Measurements from ENCODE around the gene CLMP. TPM values are rescaled to one million over a fixed set of nuclear protein-coding genes. Genes with fewer than 3 reads are reported as not detected.
A peak's percentile ranks its signal among the peaks of the same experiment; 100 is the strongest.

CLMP gene
- total and polyA plus RNA-seq, 9 of the 15 experiments (the other 6 are each of a cell fraction or from before 2014, with no cell fraction given), result 0.02 to 0.15 (median 0.03) TPM; not detected in 6

DNA sequence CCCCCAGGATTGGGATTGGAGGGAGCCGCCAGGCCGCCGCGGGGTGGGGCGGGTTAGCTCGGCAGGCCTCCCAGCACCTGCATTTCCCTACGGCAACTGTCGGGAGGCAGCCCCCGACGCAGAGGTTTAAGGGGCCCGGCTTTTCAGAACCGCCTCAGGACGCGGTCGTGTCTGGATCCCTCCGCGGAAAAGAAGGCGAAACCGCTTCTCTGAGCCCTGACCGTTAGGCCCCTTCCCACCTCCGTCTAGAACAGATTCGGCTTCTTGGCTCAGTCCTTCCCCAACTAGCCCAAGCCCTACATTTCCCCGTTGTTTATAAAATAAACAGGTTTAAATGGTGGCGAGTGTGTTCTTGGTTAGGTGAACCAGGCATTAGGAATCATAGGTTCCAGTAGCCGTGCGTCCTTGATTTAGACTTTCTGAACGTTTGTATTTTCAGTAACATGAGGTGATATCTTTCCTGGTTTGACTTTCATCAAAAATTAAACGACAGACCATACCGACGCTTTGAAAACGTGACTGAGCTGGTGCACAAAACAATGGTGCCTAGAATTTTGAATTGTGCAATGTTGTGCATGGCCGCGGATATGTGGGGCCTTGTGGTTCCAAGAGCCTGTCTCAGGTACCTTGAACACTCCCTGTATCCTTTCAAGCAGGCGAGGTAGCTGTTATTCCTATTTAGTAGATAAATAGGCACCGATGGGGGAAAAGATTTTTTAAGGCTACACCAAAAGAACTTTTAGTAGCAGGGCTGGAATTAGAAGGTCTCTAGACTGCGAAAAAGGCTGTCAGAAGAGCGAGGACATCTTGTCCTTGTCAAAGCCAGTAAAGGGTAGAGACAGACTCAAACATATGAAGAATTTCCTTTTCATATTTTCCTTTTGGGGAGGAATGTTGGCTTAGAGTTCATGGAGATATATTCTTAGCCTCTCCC, 131.9 kb downstream of the CLMP start (continued):
- TF ChIP-seq ARNT (IDR thresholded peaks at IDR 0.05), result no peak
- peak; percentile 18 for TF ChIP-seq TAF9B (IDR thresholded peaks at IDR 0.05; ENCODE audit: partially characterized antibody)
- no peak for TF ChIP-seq ZNF436 (CRISPR knock-in tag; IDR thresholded peaks at IDR 0.05)
- no peak for TF ChIP-seq RHOXF2B (CRISPR knock-in tag; conservative IDR thresholded peaks at IDR 0.05)
- no peak for TF ChIP-seq BRD9 (IDR thresholded peaks at IDR 0.05; ENCODE audit: low read depth, partially characterized antibody)
- TF ChIP-seq ZNF830 (CRISPR knock-in tag; IDR thresholded peaks at IDR 0.05), result peak; percentile 43; the same call in 1 of the 2 replicates
- TF ChIP-seq TEAD1 (CRISPR knock-in tag; IDR thresholded peaks at IDR 0.05), result no peak
- no peak for TF ChIP-seq TBP (optimal IDR thresholded peaks at IDR 0.05; ENCODE audit: low read depth, low read length)
- peak; percentile 53; the same call in 1 of the 2 replicates for TF ChIP-seq GTF2A2 (tag; IDR thresholded peaks at IDR 0.05)
- TF ChIP-seq, protein P1, sequence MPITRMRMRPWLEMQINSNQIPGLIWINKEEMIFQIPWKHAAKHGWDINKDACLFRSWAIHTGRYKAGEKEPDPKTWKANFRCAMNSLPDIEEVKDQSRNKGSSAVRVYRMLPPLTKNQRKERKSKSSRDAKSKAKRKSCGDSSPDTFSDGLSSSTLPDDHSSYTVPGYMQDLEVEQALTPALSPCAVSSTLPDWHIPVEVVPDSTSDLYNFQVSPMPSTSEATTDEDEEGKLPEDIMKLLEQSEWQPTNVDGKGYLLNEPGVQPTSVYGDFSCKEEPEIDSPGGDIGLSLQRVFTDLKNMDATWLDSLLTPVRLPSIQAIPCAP (CRISPR knock-in tag; IDR thresholded peaks at IDR 0.05; ENCODE audit: borderline replicate concordance), result no peak
- no peak for TF ChIP-seq STAT5B (CRISPR knock-in tag; IDR thresholded peaks at IDR 0.05)
- no peak for TF ChIP-seq ZNF507 (tag; conservative IDR thresholded peaks at IDR 0.05)
- TF ChIP-seq TCFL5 (CRISPR knock-in tag; conservative IDR thresholded peaks at IDR 0.05), result no peak
- 0 out of 2 replicates have a peak, but pooled peaks have one; percentile 51 for TF ChIP-seq ZNF592 (IDR thresholded peaks at IDR 0.05)
- no peak for TF ChIP-seq GTF2F1 (IDR thresholded peaks at IDR 0.05; ENCODE audit: low read depth, low read length)
- TF ChIP-seq DIDO1 (tag; IDR thresholded peaks at IDR 0.05; ENCODE audit: low read depth), result no peak
- TF ChIP-seq SMARCE1 (IDR thresholded peaks at IDR 0.05), result no peak
- TF ChIP-seq, protein P2, sequence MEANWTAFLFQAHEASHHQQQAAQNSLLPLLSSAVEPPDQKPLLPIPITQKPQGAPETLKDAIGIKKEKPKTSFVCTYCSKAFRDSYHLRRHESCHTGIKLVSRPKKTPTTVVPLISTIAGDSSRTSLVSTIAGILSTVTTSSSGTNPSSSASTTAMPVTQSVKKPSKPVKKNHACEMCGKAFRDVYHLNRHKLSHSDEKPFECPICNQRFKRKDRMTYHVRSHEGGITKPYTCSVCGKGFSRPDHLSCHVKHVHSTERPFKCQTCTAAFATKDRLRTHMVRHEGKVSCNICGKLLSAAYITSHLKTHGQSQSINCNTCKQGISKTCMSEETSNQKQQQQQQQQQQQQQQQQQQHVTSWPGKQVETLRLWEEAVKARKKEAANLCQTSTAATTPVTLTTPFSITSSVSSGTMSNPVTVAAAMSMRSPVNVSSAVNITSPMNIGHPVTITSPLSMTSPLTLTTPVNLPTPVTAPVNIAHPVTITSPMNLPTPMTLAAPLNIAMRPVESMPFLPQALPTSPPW (CRISPR knock-in tag; IDR thresholded peaks at IDR 0.05), result no peak
- TF ChIP-seq ZNF766 (CRISPR knock-in tag; conservative IDR thresholded peaks at IDR 0.05), result 0 out of 2 replicates have a peak, but pooled peaks have one; percentile 43
- no peak for TF ChIP-seq CAMTA2 (CRISPR knock-in tag; conservative IDR thresholded peaks at IDR 0.05)
- TF ChIP-seq BACH1 (tag; IDR thresholded peaks at IDR 0.05), result 0 out of 2 replicates have a peak, but pooled peaks have one; percentile 32
- TF ChIP-seq NR2C2 (CRISPR knock-in tag; IDR thresholded peaks at IDR 0.05), result no peak
- TF ChIP-seq NR2C2 (tag; IDR thresholded peaks at IDR 0.05), result peak; percentile 47

All from K562 (cell line).